Breast epithelium (tissue), 4 donors: ENCODE results near the gene SH3BP4. TPM values are rescaled to one million over a fixed set of nuclear protein-coding genes. Genes with fewer than 3 reads are reported as not detected.

Experiments
- DNase-seq, 2 donors: peaks; one replicate each; pipeline ENCODE4 v3.0.0-alpha.2; 2019; ENCODE audit warnings: low spot score in 2 of 2
- H3K27ac ChIP-seq, 2 donors: fragments of 200-600 bp; sonication (generic) in 1 of 2; one replicate each; pipeline ENCODE4 v1.5.1; 2016 to 2019; ENCODE audit warnings: mild to moderate bottlenecking in 1 of 2
- H3K27me3 ChIP-seq, 2 donors: fragments of 200-600 bp; sonication (generic) in 1 of 2; one replicate each; pipeline versions ENCODE4 v1.5.1 to v1.6.0; 2017 to 2019; ENCODE audit warnings: control low read depth in 1 of 2, mild to moderate bottlenecking in 1 of 2
- H3K36me3 ChIP-seq: fragments of 200-600 bp; one replicate; pipeline ENCODE4 v1.5.1; 2019
- H3K4me1 ChIP-seq, 2 donors: fragments of 200-600 bp; sonication (generic); one replicate each; pipeline ENCODE4 v1.5.1; 2016 to 2019; ENCODE audit warnings: control low read depth in 1 of 2
- H3K4me3 ChIP-seq, 3 donors: fragments of 200-600 bp; sonication (generic); 1 replicate in 2 of 3; 2 replicates in 1 of 3; pipeline ENCODE4 v1.5.1; 2016 to 2019; ENCODE audit warnings: mild to moderate bottlenecking in 3 of 3, moderate library complexity in 2 of 3
- H3K9me3 ChIP-seq, 2 donors: fragments of 200-600 bp; sonication (generic) in 1 of 2; one replicate each; pipeline ENCODE4 v1.5.1; 2016 to 2019; ENCODE audit warnings: control low read depth in 1 of 2
- CTCF ChIP-seq, 3 donors: fragments of 450-650 bp; IDR thresholded peaks; one replicate each; pipeline ENCODE4 v1.5.1; 2016 to 2017; ENCODE audit warnings: antibody characterized with exemption in 3 of 3, mild to moderate bottlenecking in 3 of 3, moderate library complexity in 3 of 3
- POLR2A ChIP-seq: fragments of 450-650 bp; IDR thresholded peaks from one replicate; pipeline ENCODE4 v1.6.1; 2016; ENCODE audit warnings: antibody characterized with exemption, mild to moderate bottlenecking, moderate library complexity
- POLR2AphosphoS5 ChIP-seq, 3 donors: sonication (generic); formaldehyde crosslinking; IDR thresholded peaks; one replicate each; pipeline ENCODE4 v1.6.1; 2017; ENCODE audit warnings: antibody characterized with exemption in 3 of 3
- intact Hi-C: fragments of 100-400 bp; cut with DNase I; formaldehyde crosslinking; loops from one replicate; pipeline ENCODE4 v1.15.1; 2023; ENCODE audit warnings: low total_unique reads
- total RNA-seq, 3 donors: library from RNA; depleted of rRNA; stranded (reverse); fragments of >200 nt; gene quantifications; one replicate each; pipeline ENCODE4 v1.1.0, GENCODE V29; 2016

SH3BP4 gene
- total RNA-seq, 3 donors from 2014 or later, result 28.5 to 73.6 (median 44.2) TPM

- Histone ChIP-seq H3K4me1 (no peaks in the 10 kb centered on the region), H3K4me3 (no peak overlapping the region), H3K27me3 (no peaks in the 10 kb centered on the region), H3K27ac (no peak overlapping the region), H3K36me3 (no peaks in the 10 kb centered on the region), H3K9me3 (no peaks in the 10 kb centered on the region)
- no peak for DNase-seq
- intact Hi-C loops, result no loop called here
- TF ChIP-seq POLR2AphosphoS5 (IDR thresholded peaks at IDR 0.05), result no peak
- no peak for TF ChIP-seq CTCF (IDR thresholded peaks at IDR 0.05)
- no peak for TF ChIP-seq POLR2A
These were observed 34.4 kb upstream of the SH3BP4 start for GRCh38 chr2:234917211-234917975.

- TF ChIP-seq POLR2AphosphoS5 (IDR thresholded peaks at IDR 0.05), result no peak
- TF ChIP-seq CTCF (IDR thresholded peaks at IDR 0.05), result no peak
- TF ChIP-seq POLR2A, result no peak
- Histone ChIP-seq H3K4me1 (no peaks in the 10 kb centered on the region), H3K4me3 (no peak overlapping the region), H3K27ac (no peak overlapping the region), H3K27me3 (no peaks in the 10 kb centered on the region), H3K36me3 (no peaks in the 10 kb centered on the region), H3K9me3 (no peaks in the 10 kb centered on the region)
- intact Hi-C loops, result no loop called here
- no peak for DNase-seq
These were observed 32.1 kb upstream of the SH3BP4 start for GRCh38 chr2:234919711-234920110.

- no peak overlapping the region for H3K4me3 ChIP-seq
- intact Hi-C loops, result no loop called here
- TF ChIP-seq POLR2A (no peak), CTCF (IDR thresholded peaks at IDR 0.05) (no peak), POLR2AphosphoS5 (IDR thresholded peaks at IDR 0.05) (no peak)
- no peak for DNase-seq
- H3K27me3 ChIP-seq, result no peaks in the 10 kb centered on the region
- H3K9me3 ChIP-seq, result no peaks in the 10 kb centered on the region
- no peaks in the 10 kb centered on the region for H3K4me1 ChIP-seq
- no peaks in the 10 kb centered on the region for H3K36me3 ChIP-seq
- H3K27ac ChIP-seq, result no peak overlapping the region
These were observed 31.0 kb upstream of the SH3BP4 start for GRCh38 chr2:234920836-234921235.

- DNase-seq, result no peak
- Histone ChIP-seq H3K9me3 (no peaks in the 10 kb centered on the region), H3K36me3 (no peaks in the 10 kb centered on the region), H3K27ac (no peak overlapping the region), H3K4me3 (no peak overlapping the region), H3K4me1 (no peaks in the 10 kb centered on the region), H3K27me3 (no peaks in the 10 kb centered on the region)
- no peak for TF ChIP-seq POLR2A
- no peak for TF ChIP-seq CTCF (IDR thresholded peaks at IDR 0.05)
- TF ChIP-seq POLR2AphosphoS5 (IDR thresholded peaks at IDR 0.05), result no peak
- intact Hi-C loops, result no loop called here
These were observed 22.8 kb upstream of the SH3BP4 start for GRCh38 chr2:234929002-234929401.

- Histone ChIP-seq H3K27ac (no peak overlapping the region), H3K36me3 (no peaks in the 10 kb centered on the region), H3K27me3 (no peaks in the 10 kb centered on the region), H3K4me1 (no peaks in the 10 kb centered on the region), H3K9me3 (no peaks in the 10 kb centered on the region), H3K4me3 (no peak overlapping the region)
- DNase-seq, result no peak
- TF ChIP-seq CTCF (IDR thresholded peaks at IDR 0.05), result no peak
- no peak for TF ChIP-seq POLR2AphosphoS5 (IDR thresholded peaks at IDR 0.05)
- TF ChIP-seq POLR2A, result no peak
- intact Hi-C loops, result no loop called here
These were observed 21.4 kb upstream of the SH3BP4 start for GRCh38 chr2:234930397-234930796.
